BJ (cell line): ENCODE data around the gene ZSCAN22. TPM values are rescaled to one million over a fixed set of nuclear protein-coding genes. Genes with fewer than 3 reads are reported as not detected.
"Not testable (repeated sequence)": the region's sequence is repeated elsewhere in the genome, so short reads cannot be mapped to it uniquely, and the experiment has no call there.

ENCODE experiments used
- CTCF ChIA-PET: fragments of 350-600 bp; formaldehyde crosslinking; extraction: SDS; loops from one replicate; lab custom pipeline; 2021; ENCODE audit warnings: antibody characterized with exemption, inconsistent platforms; lab: Yijun Ruan, JAX
- POLR2A ChIA-PET: fragments of 300-600 bp; sonication (Branson Sonifier 250); formaldehyde crosslinking; extraction: SDS; loops from one replicate; lab custom pipeline; 2021; ENCODE audit warnings: antibody characterized with exemption; lab: Charles Lee
- DNase-seq: peaks from one replicate; pipeline ENCODE4 v3.0.0-alpha.2; 2011; ENCODE audit warnings: low read depth
- H3K27me3 ChIP-seq: 2 replicates; pipeline ENCODE4 v1.6.0; 2011; ENCODE audit warnings: low read length; ENCODE audit not compliant: control insufficient read depth, insufficient read depth
- H3K36me3 ChIP-seq: 2 replicates; pipeline ENCODE4 v1.5.1; 2011; ENCODE audit warnings: low read length; ENCODE audit not compliant: control insufficient read depth, insufficient read depth
- H3K4me3 ChIP-seq: 2 replicates; pipeline ENCODE4 v1.5.1; 2011; ENCODE audit warnings: low read depth, mild to moderate bottlenecking, control low read depth, low read length
- CTCF ChIP-seq: IDR thresholded peaks from 2 replicates; pipeline ENCODE4 v1.5.1; 2011; ENCODE audit warnings: low read depth, mild to moderate bottlenecking, control low read depth, inconsistent platforms, low read length, moderate library complexity; ENCODE audit not compliant: insufficient read depth
- polyA plus RNA-seq: library from polyadenylated mRNA; depleted of rRNA; stranded (reverse); fragments of >200 nt; gene quantifications from 2 replicates; pipeline ENCODE4 v1.2.3, GENCODE V29; 2011

The ZSCAN22 gene
- polyA plus RNA-seq, 1 experiment: 2.3 TPM

GRCh38 chr19:58305932-58306323 is 20.9 kb upstream of the ZSCAN22 start:
- Histone ChIP-seq H3K36me3 (peaks cover 5% of the 10 kb centered on the region), H3K27me3 (no peaks in the 10 kb centered on the region), H3K4me3 (peak overlapping the region; percentile 88)
- ChIA-PET POLR2A (no interaction called here), CTCF (no interaction called here)
- no peak for DNase-seq
- TF ChIP-seq CTCF: no peak

GRCh38 chr19:58307736-58308135 is 19.1 kb upstream of the ZSCAN22 start:
- DNase-seq: no peak
- Histone ChIP-seq H3K36me3 (peaks cover 3% of the 10 kb centered on the region), H3K4me3 (no peak overlapping the region), H3K27me3 (no peaks in the 10 kb centered on the region)
- ChIA-PET POLR2A (no interaction called here), CTCF (no interaction called here)
- no peak for TF ChIP-seq CTCF

- CTCF ChIA-PET, DNase-seq, POLR2A ChIA-PET, H3K36me3 ChIP-seq, H3K4me3 ChIP-seq, H3K27me3 ChIP-seq: not testable (repeated sequence)
- TF ChIP-seq CTCF: peak; percentile 17; the same call in 1 of the 2 replicates
These were observed 16.1 kb upstream of the ZSCAN22 start for GRCh38 chr19:58310685-58311084.

GRCh38 chr19:58311345-58311865 is 15.4 kb upstream of the ZSCAN22 start:
- CTCF ChIA-PET: no interaction called here
- no peak for DNase-seq
- no peak for TF ChIP-seq CTCF
- POLR2A ChIA-PET: no interaction called here
- no peak overlapping the region for H3K4me3 ChIP-seq
- peaks cover 3% of the 10 kb centered on the region for H3K36me3 ChIP-seq
- H3K27me3 ChIP-seq: no peaks in the 10 kb centered on the region

- no peak for TF ChIP-seq CTCF
- Histone ChIP-seq H3K27me3 (no peaks in the 10 kb centered on the region), H3K4me3 (no peak overlapping the region), H3K36me3 (no peaks in the 10 kb centered on the region; the same call in 1 of the 2 replicates)
- POLR2A ChIA-PET: no interaction called here
- no peak for DNase-seq
- CTCF ChIA-PET: no interaction called here
These were observed 11.2 kb upstream of the ZSCAN22 start for GRCh38 chr19:58315580-58315979.
